ENCODE data around the gene GPR35. TPM values are rescaled to one million over a fixed set of nuclear protein-coding genes. Genes with fewer than 3 reads are reported as not detected.
A peak's percentile ranks its signal among the peaks of the same experiment; 100 is the strongest.

Gene GPR35
- total RNA-seq, 1 donor from 2014 or later, result 1.5 TPM

- Mint-ChIP-seq H3K4me3 (ENCODE audit: unreplicated experiment) (no peak overlapping the region), H3K27ac (ENCODE audit: unreplicated experiment) (no peak overlapping the region), H3K36me3 (ENCODE audit: unreplicated experiment) (no peaks in the 10 kb centered on the region), H3K4me1 (ENCODE audit: low read depth, unreplicated experiment) (no peaks in the 10 kb centered on the region), H3K9me3 (ENCODE audit: unreplicated experiment) (no peaks in the 10 kb centered on the region), H3K27me3 (ENCODE audit: unreplicated experiment) (no peaks in the 10 kb centered on the region)
- no peak for DNase-seq
- no peak for TF ChIP-seq CTCF (IDR thresholded peaks at IDR 0.05; ENCODE audit: partially characterized antibody, unreplicated experiment)
Measured at GRCh38 chr2:240596080-240596460, 29.2 kb upstream of the GPR35 start.

GRCh38 chr2:240596491-240596931 lies 28.8 kb upstream of the GPR35 start:
- peak; percentile 17 for DNase-seq
- no peak for TF ChIP-seq CTCF (IDR thresholded peaks at IDR 0.05; ENCODE audit: partially characterized antibody, unreplicated experiment)
- Mint-ChIP-seq H3K4me3 (ENCODE audit: unreplicated experiment) (no peak overlapping the region), H3K27me3 (ENCODE audit: unreplicated experiment) (no peaks in the 10 kb centered on the region), H3K27ac (ENCODE audit: unreplicated experiment) (no peak overlapping the region), H3K9me3 (ENCODE audit: unreplicated experiment) (no peaks in the 10 kb centered on the region), H3K36me3 (ENCODE audit: unreplicated experiment) (no peaks in the 10 kb centered on the region), H3K4me1 (ENCODE audit: low read depth, unreplicated experiment) (no peaks in the 10 kb centered on the region)

- no peak overlapping the region for H3K4me3 Mint-ChIP-seq (ENCODE audit: unreplicated experiment)
- H3K9me3 Mint-ChIP-seq (ENCODE audit: unreplicated experiment), result no peaks in the 10 kb centered on the region
- H3K27me3 Mint-ChIP-seq (ENCODE audit: unreplicated experiment), result no peaks in the 10 kb centered on the region
- H3K36me3 Mint-ChIP-seq (ENCODE audit: unreplicated experiment), result no peaks in the 10 kb centered on the region
- H3K27ac Mint-ChIP-seq (ENCODE audit: unreplicated experiment), result no peak overlapping the region
- TF ChIP-seq CTCF (IDR thresholded peaks at IDR 0.05; ENCODE audit: partially characterized antibody, unreplicated experiment), result no peak
- peak; percentile 8 for DNase-seq
- H3K4me1 Mint-ChIP-seq (ENCODE audit: low read depth, unreplicated experiment), result no peaks in the 10 kb centered on the region
Measured at GRCh38 chr2:240597054-240597418, 28.2 kb upstream of the GPR35 start.

GRCh38 chr2:240597419-240598181 lies 27.7 kb upstream of the GPR35 start:
- no peaks in the 10 kb centered on the region for H3K36me3 Mint-ChIP-seq (ENCODE audit: unreplicated experiment)
- H3K4me3 Mint-ChIP-seq (ENCODE audit: unreplicated experiment), result no peak overlapping the region
- H3K9me3 Mint-ChIP-seq (ENCODE audit: unreplicated experiment), result no peaks in the 10 kb centered on the region
- peak; percentile 7 for DNase-seq
- H3K27ac Mint-ChIP-seq (ENCODE audit: unreplicated experiment), result no peak overlapping the region
- H3K4me1 Mint-ChIP-seq (ENCODE audit: low read depth, unreplicated experiment), result no peaks in the 10 kb centered on the region
- no peak for TF ChIP-seq CTCF (IDR thresholded peaks at IDR 0.05; ENCODE audit: partially characterized antibody, unreplicated experiment)
- H3K27me3 Mint-ChIP-seq (ENCODE audit: unreplicated experiment), result no peaks in the 10 kb centered on the region

GRCh38 chr2:240598311-240598911 lies 26.9 kb upstream of the GPR35 start:
- no peaks in the 10 kb centered on the region for H3K36me3 Mint-ChIP-seq (ENCODE audit: unreplicated experiment)
- DNase-seq, result peak; percentile 11
- H3K9me3 Mint-ChIP-seq (ENCODE audit: unreplicated experiment), result no peaks in the 10 kb centered on the region
- H3K4me1 Mint-ChIP-seq (ENCODE audit: low read depth, unreplicated experiment), result no peaks in the 10 kb centered on the region
- no peaks in the 10 kb centered on the region for H3K27me3 Mint-ChIP-seq (ENCODE audit: unreplicated experiment)
- H3K27ac Mint-ChIP-seq (ENCODE audit: unreplicated experiment), result no peak overlapping the region
- no peak overlapping the region for H3K4me3 Mint-ChIP-seq (ENCODE audit: unreplicated experiment)
- no peak for TF ChIP-seq CTCF (IDR thresholded peaks at IDR 0.05; ENCODE audit: partially characterized antibody, unreplicated experiment)
